DOHH2 (cell line): ENCODE results near the gene UNC5B.

ENCODE experiments used
- EZH2phosphoT487 ChIP-seq: fragments of 200-600 bp; sonication (generic); IDR thresholded peaks from 2 replicates; pipeline ENCODE4 v1.6.1; 2017; ENCODE audit warnings: borderline replicate concordance, mild to moderate bottlenecking, antibody characterized with exemption, low read length, moderate library complexity, mixed read lengths
- TF ChIP-seq, protein P1 (sequence below): fragments of 200-600 bp; sonication (generic); IDR thresholded peaks from one replicate; pipeline ENCODE4 v1.5.1; 2014; ENCODE audit warnings: antibody characterized with exemption, mild to moderate bottlenecking, low read depth, low read length; ENCODE audit not compliant: poor library complexity, severe bottlenecking

DNA sequence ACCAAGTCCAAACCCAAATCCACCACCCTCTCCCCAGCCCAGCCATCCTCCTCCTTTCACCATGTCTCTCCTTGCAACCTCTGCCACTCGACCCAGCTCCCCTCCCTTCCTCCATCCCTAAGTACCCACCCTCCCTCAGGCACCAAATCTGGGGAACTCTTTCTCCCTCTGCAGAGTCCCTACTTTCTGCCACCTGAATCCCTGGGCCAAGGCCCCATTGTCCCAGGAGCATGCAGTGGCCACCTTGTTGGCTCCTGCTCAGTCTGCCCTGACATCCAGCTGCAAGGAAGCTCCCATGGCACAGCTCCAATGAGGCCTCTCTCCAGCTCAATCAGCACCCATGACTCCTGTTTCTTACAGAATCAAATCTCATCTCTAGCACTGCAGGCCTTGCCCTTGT is 5.5 kb upstream of the UNC5B start:
- TF ChIP-seq, protein P1, sequence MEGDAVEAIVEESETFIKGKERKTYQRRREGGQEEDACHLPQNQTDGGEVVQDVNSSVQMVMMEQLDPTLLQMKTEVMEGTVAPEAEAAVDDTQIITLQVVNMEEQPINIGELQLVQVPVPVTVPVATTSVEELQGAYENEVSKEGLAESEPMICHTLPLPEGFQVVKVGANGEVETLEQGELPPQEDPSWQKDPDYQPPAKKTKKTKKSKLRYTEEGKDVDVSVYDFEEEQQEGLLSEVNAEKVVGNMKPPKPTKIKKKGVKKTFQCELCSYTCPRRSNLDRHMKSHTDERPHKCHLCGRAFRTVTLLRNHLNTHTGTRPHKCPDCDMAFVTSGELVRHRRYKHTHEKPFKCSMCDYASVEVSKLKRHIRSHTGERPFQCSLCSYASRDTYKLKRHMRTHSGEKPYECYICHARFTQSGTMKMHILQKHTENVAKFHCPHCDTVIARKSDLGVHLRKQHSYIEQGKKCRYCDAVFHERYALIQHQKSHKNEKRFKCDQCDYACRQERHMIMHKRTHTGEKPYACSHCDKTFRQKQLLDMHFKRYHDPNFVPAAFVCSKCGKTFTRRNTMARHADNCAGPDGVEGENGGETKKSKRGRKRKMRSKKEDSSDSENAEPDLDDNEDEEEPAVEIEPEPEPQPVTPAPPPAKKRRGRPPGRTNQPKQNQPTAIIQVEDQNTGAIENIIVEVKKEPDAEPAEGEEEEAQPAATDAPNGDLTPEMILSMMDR, result no peak
- TF ChIP-seq EZH2phosphoT487, result no peak
